GM21447 (cell line): ENCODE measurements around the gene CCL20.
"Not testable (repeated sequence)": the region's sequence is repeated elsewhere in the genome, so short reads cannot be mapped to it uniquely, and the experiment has no call there.

ENCODE experiments used
- ATAC-seq: cut with Tn5 transposase; IDR thresholded peaks from one replicate; pipeline ENCODE4 v1.9.1; 2021; ENCODE audit not compliant: unreplicated experiment

The CCL20 gene

DNA sequence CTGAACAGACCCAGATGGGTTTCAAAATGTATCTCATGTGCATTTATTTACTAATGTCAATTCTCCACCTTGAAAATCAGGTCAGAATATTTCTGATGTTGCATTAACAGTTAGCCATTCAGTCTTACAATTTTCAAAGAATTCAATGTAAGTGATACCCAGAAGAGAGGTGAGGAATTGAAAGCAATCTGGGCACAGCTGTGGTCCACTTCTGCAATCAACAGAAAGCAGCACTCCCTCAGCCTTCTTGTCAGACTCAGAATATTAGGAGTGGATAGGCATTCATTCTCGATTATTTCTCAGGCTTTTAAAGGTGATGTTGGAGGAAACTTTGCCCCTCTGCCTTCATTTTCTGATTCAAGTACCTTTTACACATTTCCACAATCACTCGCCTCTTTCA, 15.7 kb downstream of the CCL20 start:
- ATAC-seq: no peak

DNA sequence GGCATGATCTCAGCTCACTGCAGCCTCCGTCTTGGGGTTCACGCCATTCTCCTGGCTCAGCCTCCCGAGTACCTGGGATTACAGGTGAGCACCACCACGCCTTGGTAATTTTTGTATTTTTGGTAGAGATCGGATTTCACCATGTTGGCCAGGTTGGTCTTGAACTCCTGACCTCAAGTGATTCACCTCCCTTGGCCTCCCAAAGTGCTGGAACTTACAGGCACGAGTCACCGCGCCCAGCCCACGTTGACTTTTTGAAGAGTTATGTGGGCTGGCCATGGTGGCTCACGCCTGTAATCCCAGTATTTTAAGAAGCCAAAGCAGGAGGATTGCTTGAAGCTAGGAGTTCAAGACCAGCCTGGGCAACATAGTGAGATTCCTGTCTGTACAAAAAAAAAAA, 20.8 kb downstream of the CCL20 start:
- ATAC-seq: no peak

DNA sequence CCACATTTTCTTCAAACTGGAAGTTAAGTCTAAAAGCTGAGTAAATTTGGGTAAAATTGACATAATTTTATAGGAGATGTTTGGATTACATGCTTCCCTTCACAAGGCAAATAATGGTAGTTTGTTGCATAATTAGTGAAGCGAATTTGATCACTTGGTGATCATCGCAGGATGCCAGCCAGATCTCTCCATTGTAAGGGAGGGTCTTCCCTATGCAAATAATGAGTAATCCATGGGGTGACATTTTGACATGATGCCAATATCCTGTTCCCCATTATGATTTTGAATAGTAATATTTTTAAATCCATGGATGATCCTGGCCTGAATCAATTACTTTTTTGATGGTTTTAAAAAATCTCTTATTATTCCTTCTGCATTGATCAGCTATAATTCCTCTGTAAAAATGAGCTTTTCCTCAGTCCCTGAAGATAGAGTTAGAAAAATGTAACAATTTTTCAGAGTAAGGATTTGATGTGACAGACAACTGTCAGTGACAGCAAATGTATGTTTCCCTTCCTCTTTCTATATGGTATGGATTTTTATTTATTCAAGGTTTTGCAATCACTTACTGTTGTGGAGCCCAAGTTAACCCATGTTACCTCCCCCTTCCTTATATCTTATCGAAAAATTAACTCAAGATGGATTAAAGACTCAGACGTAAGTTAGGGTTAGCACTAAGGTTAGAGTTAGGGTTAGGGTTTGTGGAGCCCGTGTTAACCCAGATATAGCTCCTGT, 21.4 kb downstream of the CCL20 start:
- no peak for ATAC-seq

DNA sequence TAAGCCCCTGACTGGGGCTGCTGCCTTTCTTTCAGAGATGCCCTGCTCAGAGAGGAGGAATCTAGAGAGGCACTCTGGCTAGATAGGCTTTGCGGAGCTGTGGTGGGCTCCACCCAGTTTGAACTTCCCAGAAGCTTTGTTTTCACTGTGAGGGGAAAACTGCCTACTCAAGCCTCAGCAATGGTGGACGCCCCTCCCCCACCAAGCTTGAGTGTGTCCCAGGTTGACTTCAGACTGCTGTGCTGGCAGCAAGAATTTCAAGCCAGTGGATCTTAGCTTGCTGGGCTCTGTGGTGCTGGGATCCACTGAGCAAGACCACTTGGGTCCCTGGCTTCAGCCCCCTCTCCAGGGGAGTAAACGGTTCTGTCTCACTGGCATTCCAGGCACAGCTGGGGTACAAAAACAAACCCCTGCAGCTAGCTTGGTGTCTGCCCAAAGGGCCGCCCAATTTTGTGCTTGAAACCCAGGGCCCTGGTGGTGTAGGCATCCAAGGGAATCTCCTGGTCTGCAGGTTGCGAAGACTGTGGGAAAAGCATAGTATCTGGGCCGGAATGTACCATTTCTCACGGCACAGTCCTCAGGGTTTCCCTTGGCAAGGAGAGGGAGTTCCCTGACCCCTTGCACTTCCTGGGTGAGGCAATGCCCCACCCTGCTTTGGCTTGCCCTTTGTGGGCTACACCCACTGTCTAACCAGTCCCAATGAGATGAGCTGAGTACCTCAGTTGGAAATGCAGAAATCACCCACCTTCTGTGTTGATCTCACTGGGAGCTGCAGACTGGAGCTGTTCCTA, 25.9 kb downstream of the CCL20 start:
- ATAC-seq: not testable (repeated sequence)

DNA sequence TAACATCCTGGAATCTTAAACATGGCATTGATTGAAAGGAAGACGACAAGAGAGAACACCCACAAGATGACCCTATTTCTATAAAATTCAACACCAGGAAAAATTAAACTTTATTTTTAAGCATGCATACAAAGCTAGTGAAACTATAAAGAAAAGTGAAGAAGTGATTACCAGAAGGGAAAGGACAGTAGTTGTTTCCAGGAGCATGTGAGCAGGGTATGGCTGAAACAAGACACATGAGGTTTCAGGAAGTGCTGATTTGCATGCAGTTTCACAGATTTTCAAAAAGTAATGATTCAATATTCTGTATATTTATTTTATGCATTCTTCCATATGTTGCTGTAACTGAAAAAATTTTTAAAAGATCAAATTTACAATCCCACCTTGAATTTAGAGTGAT, 33.2 kb downstream of the CCL20 start:
- ATAC-seq: no peak

DNA sequence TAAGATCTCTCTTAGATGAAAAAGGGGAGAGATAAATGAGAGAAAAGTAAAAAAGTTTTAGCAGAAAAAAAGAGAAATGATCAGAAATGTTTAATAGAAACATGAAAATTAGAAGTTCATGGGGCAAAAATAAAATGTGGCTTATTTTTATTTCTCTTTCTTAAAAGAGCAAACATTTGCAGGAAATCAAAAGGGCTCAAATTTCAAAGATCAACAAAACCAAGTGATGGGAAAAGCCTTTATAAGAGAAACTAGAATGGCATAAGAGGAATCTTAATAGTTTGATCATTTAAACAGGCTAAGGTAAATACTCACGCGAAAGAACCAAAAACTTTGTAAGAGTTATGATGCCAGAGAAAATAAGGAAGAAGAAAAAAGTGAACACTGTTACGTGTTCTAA, 34.5 kb downstream of the CCL20 start:
- ATAC-seq: no peak

DNA sequence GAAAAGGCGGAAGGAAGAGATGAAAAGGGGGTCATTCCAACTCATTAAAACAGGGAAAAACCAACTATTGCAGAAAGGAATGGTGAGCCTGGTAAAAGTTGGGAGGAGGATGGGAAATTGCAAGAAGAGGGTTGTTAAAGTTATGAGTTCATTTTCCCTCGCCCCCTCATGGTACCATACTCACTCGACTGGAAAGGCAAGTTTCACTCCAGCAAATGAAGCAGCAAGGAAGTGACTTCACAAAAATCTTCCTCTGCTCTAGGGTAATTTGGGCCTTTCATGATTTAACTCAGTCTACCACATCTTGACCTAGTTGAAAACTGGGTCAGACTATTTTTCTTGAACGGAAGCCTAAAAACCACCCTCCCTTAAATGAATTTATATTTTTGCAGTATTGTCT, 34.9 kb downstream of the CCL20 start:
- no peak for ATAC-seq

DNA sequence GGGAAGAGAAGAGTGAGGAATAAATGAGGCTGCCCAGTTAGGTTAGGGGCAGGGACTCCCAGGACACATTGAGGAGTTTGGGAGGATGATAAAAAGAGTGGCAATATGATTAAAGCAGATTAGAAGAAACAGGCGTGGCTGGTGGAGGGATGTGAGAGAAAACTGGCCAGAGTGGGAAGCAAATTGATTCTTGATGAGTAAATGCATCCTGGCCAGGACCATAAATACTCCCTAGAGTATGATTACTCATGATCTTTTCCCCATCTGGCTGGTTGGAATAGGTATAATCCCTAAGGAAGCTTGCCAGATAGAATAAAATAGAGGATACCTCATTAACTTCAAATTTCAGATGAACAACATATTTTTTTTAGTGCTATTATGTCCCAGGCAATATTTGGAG, 36.3 kb downstream of the CCL20 start:
- ATAC-seq: no peak

DNA sequence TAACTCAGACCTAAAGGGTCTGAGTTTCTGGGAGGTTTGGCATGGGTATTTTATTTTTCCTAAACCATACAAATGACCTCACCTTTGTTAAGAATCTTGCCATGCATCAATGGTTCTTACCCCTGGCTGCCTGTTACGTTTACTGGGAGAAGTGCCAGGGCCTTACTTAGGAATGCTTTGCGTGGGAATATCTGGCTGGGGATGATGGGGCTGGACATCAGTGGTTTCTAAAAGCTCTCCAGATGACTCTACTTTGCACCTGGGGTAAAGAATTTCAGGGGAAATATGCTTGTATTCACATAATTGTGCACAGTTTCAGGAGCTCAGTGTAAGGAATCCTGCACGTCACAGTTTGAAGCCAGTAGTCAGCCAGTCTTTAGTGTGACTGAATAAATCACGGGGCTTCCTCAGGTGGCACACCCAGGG, 39.6 kb downstream of the CCL20 start:
- ATAC-seq: no peak

DNA sequence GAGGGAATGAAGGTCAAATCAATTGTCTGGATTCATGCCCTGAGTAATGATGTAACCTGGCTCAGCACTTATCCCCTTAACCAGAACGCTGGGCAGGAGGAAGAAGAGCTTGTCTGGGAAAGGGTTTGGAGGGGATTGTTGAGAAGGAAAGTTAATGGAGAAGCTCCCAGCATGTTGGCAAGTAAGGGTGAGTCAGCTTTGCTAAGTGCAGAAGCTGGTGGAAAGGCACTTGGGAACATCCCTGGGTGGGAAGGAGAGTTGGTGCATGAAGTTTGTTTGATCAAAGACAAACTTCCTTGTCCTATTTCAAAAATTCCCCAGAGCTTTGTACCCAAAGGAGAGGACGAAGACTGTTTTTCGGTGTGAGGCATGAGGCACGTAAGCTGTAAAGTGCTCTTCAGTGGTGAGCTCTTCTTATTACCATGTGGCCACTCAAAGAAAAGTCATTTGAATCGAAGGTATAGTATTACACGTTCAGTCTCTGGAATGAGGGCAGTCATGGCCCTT, 40.2 kb downstream of the CCL20 start:
- ATAC-seq: no peak

DNA sequence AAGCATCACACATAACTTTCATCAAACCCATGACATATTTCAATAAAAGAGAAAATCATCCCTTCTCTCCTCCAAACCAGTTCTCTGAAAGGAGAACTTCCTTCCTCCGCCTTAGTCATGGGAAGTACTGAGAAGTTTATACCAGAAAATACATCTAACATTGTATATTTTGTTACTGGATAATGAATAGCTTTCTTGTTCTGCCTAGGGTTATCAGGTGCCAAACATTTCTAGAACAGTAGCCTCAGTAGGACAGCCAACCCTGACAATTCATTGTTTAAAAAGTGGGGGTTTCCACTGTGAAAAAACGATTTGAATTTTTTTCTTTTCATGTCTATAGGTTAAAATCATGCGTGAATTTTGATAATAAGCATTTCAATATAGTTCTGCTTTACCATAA, 41.8 kb downstream of the CCL20 start:
- ATAC-seq: no peak

DNA sequence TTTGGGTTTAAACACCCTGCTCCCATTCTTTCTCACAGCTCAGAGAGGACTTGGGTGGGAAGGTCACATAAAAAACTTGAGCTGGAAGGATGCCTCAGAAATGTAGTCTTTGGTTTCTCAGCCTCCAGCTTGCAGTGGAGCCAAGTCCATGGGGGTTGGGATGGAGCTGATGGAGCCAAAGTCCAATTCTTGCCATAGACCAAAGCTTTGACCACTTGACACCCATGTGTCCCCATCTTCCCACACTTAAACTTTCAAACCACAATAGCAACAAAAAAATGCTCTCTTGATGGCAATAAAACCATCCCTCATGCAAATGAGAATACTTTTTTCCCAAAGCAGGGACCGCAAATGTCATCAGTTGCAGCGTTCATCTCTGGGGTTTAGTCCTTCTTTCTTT, 43.1 kb downstream of the CCL20 start:
- no peak for ATAC-seq

DNA sequence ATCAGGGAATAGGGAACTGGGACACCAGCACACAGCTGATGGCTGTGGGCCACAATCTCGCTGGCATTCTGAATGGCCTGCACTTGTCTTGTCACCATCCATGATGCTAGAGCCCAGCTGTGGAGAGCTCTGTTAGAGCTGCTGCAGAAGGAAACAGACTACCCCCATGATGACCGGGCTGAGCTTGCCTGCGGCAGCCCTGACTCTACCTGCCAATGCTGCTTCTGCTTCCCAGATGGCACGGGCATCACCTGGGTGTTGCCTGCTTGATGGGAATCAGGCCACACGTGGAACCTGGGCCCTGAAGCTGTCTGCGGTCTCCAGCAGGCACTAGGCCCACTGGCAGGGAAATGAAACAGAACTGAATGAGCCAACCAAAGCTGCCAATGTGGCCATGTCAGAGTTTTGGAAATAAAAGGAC, 46.6 kb downstream of the CCL20 start:
- no peak for ATAC-seq

DNA sequence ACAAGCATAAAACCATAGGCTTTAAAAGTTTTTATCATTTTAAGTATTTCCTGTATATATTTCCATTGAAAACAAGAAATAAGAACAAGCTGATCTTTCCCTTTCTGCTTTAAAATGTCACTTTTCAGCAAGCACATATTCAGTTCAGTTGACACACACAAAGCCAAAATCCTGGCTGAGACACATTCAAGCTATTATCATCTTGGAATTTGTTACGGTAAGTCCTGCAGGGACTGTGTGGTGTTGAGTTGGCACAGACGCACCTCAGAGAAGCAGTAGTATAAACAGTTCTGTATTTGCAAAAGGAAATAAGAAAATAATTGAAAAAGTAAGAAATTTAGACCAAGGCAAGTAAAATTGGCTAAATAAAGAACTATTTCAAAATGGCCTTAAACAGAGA, 47.4 kb downstream of the CCL20 start:
- ATAC-seq: no peak

DNA sequence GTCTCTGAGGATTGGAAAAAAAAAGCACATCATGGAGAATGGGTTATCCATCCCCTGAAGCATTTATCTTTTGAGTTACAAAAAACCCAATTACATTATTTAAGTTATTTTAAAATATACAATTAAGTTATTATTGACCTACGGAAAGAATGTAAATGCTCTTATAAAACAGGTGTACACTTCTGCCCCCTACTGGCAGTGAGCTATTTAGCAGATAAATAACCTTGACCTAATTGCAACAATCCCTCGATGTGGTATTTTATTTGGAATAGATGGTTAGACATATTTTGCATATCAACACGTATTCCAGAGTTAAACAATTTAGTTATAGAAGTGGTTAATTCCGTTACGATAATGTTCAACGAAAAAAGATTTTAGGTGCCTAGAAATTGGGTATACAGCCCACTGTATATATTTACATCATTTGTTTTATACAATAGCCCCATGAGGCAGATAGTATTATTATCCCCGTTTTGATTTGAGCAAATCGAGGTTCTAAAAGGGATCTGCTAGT, 48.6 kb downstream of the CCL20 start:
- ATAC-seq: no peak

DNA sequence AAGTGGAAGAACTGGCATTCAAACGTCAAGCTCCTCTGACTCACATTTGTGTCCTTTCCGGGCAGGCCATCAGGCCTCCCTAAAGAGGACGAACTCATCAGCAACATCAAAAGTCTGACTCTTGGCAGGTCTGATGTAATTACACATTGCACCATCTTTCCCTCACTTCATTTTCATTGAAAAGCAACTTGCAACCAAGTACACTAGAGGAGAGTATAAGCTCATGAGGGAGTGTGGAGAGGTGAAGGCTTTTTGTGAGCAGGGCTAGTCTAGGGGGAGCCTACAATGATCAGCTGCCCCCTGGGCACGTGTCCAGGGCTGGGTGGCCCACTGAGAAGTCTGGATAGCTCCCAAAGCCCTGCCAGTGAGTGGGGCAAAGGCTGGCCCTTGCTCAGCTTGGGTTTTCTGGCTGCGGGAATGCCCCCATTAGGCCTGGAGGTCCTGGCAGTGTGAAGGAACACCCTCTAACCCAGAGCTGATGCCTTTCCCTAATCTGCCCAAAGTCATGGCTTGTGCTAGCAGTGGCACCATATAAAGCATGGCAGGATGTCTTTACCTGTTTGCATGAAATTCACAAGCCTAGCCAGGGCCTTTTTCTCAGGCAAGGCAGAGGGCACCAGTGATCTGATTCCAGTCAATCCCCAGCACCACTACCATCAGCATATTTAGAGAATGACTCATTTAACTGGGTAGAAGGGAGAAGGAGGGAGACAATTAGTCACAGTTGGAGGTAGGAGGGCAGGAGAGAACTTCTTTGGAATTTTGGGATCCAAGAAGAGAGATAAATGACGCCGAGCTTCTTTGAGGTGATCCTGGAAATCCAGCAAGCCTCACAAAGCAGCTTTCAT, 49.3 kb downstream of the CCL20 start:
- ATAC-seq: no peak

DNA sequence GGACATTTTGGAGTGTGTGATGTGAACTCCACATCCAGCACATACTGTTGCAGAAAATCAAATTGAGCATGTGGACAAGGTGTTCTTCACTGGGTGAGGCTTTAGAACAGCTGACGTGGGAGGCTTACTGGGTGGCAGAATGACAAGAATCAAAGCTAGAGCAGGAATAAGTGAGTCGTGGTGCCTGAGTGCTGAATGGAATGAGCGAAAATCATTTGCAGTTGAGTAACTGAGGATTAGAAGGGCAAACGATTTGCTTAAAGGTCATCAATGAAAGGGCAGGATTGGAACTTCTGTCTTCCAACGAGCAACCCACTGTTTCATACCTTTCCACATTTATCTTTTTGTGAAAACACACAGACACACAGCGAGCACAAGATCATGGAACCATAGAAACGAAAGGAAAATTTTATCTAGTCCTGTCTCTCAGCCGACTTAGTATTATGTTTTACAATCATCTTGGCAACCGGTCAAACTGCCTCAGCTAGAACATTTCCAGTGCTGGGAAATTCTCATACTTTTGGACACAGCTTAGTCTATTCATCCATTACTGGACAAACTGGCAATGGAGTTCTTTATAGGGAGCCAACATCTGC, 50.6 kb downstream of the CCL20 start:
- ATAC-seq: no peak

DNA sequence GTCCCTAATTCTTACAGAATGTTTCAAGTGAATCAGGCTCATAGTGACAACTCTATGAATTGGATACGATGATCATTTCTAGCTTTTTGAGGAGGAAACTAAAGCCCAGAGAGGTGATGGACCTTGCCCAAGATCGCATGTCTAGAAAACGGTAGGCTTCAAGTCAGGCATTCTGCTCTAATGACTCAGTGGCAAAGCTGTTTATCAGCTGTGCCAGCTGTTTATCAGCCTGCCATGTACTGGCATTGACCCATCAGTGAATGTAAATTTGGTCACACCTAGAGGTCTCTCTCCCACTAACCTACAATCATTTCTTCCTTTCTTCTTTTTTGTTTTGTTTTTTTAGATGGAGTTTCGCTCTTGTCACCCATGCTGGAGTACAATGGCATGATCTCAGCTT, 51.6 kb downstream of the CCL20 start:
- ATAC-seq: no peak
